Smooth muscle cell (in vitro differentiated cells): ENCODE data around the gene INKA2. TPM values are rescaled to one million over a fixed set of nuclear protein-coding genes. Genes with fewer than 3 reads are reported as not detected.

Source experiments
- DNase-seq: peaks from one replicate; lab custom pipeline; 2025; ENCODE audit not compliant: unreplicated experiment; lab: John Stamatoyannopoulos, UW
- H2AFZ ChIP-seq: fragments of 200-600 bp; sonication (generic); 2 replicates; pipeline ENCODE4 v1.6.0; 2016; ENCODE audit warnings: antibody characterized with exemption, low read depth, mild to moderate bottlenecking
- H3F3A ChIP-seq: fragments of 200-600 bp; sonication (generic); 2 replicates; pipeline ENCODE4 v1.6.0; 2017; ENCODE audit warnings: antibody characterized with exemption, low read depth
- H3K27ac ChIP-seq: fragments of 200-600 bp; sonication (generic); 2 replicates; pipeline ENCODE4 v1.5.1; 2016; ENCODE audit warnings: low read depth, mild to moderate bottlenecking
- H3K27me3 ChIP-seq: fragments of 200-600 bp; sonication (generic); 2 replicates; pipeline ENCODE4 v1.6.1; 2016; ENCODE audit warnings: low read depth, mild to moderate bottlenecking
- H3K36me3 ChIP-seq: fragments of 200-600 bp; sonication (generic); 2 replicates; pipeline ENCODE4 v1.5.1; 2016; ENCODE audit warnings: low read depth
- H3K4me1 ChIP-seq: fragments of 200-600 bp; sonication (generic); 2 replicates; pipeline ENCODE4 v1.5.1; 2016; ENCODE audit warnings: low read depth
- H3K4me2 ChIP-seq: fragments of 200-600 bp; sonication (generic); 2 replicates; pipeline ENCODE4 v1.6.0; 2016; ENCODE audit warnings: mild to moderate bottlenecking
- H3K4me3 ChIP-seq: fragments of 200-600 bp; sonication (generic); 2 replicates; pipeline ENCODE4 v1.5.1; 2016; ENCODE audit warnings: mild to moderate bottlenecking
- H3K79me2 ChIP-seq: fragments of 200-600 bp; sonication (generic); 2 replicates; pipeline ENCODE4 v1.6.0; 2016; ENCODE audit warnings: low read depth, mild to moderate bottlenecking
- H3K9ac ChIP-seq: fragments of 200-600 bp; sonication (generic); 2 replicates; pipeline ENCODE4 v1.6.0; 2016; ENCODE audit warnings: low read depth
- H3K9me3 ChIP-seq: fragments of 200-600 bp; sonication (generic); replicated peaks from 2 replicates; pipeline ENCODE4 v1.5.1; 2016; ENCODE audit warnings: low read depth
- H4K20me1 ChIP-seq: fragments of 200-600 bp; sonication (generic); 2 replicates; pipeline ENCODE4 v1.6.0; 2016; ENCODE audit warnings: low read depth
- CTCF ChIP-seq: fragments of 200-600 bp; sonication (generic); IDR thresholded peaks from 2 replicates; pipeline ENCODE4 v1.5.1; 2017; ENCODE audit warnings: borderline replicate concordance, mild to moderate bottlenecking, antibody characterized with exemption; ENCODE audit not compliant: insufficient read depth, poor library complexity, severe bottlenecking
- WGBS: methylation state at CpG from one replicate; pipeline ENCODE4 v1.1.7; 2016; ENCODE audit warnings: low lambda C conversion rate; 5-methylcytosine and 5-hydroxymethylcytosine counted together
- polyA plus RNA-seq: library from polyadenylated mRNA; unstranded; fragments of >200 nt; fragmentation: Nextera tagmentation; extraction: Ambion mirVana; gene quantifications from 2 replicates; pipeline ENCODE4 v1.2.1, GENCODE V29; 2016
- total RNA-seq: library from RNA; depleted of rRNA; stranded (reverse); fragments of >200 nt; gene quantifications from 2 replicates; pipeline ENCODE4 v1.2.3, GENCODE V29; 2014

Gene INKA2
- total and polyA plus RNA-seq, 2 experiments from 2014 or later: 1.8 TPM; not detected in 1

- H3K36me3 ChIP-seq: no peaks in the 10 kb centered on the region
- TF ChIP-seq CTCF: no peak
- no peaks in the 10 kb centered on the region for H3F3A ChIP-seq
- no peak overlapping the region for H3K9ac ChIP-seq
- H3K79me2 ChIP-seq: no peaks in the 10 kb centered on the region
- no peaks in the 10 kb centered on the region for H4K20me1 ChIP-seq
- no peak for DNase-seq
- no peaks in the 10 kb centered on the region for H3K27me3 ChIP-seq
- WGBS: 95% methylated on average over 2 of the region's 2 CpGs
- H3K4me2 ChIP-seq: no peak overlapping the region
- H3K27ac ChIP-seq: no peak overlapping the region
- H3K4me1 ChIP-seq: peaks cover 10% of the 10 kb centered on the region
- no peaks in the 10 kb centered on the region for H3K9me3 ChIP-seq
- no peak overlapping the region for H2AFZ ChIP-seq
- H3K4me3 ChIP-seq: no peak overlapping the region
Observed at GRCh38 chr1:111750856-111751255, 11.7 kb upstream of the INKA2 start.

DNA sequence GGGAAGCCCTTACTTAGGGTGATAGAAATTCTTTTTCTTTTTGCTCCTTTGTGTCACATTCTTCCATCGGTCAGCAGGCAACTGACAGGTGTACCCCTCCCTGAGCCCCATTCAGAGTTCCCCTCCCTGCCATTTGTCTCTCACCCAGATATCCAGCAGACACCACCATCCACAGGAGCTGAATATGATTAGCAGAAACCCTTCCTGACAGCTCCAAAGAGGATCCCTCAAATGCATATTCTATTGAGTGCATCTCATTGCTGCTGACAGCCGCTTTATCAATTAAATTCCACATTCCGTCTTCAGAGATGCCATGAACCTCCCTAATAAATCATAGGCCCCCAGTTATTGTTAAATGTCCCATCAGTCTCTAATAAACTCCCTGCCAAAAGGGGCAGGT, 10.4 kb upstream of the INKA2 start:
- no peaks in the 10 kb centered on the region for H3K36me3 ChIP-seq
- no peak for DNase-seq
- H3K79me2 ChIP-seq: no peaks in the 10 kb centered on the region
- H3K4me1 ChIP-seq: peaks cover 10% of the 10 kb centered on the region
- no peaks in the 10 kb centered on the region for H3K9me3 ChIP-seq
- H3K27me3 ChIP-seq: no peaks in the 10 kb centered on the region
- H3K4me3 ChIP-seq: no peak overlapping the region
- H4K20me1 ChIP-seq: no peaks in the 10 kb centered on the region
- 62% methylated on average over 3 of the region's 3 CpGs for WGBS
- H3F3A ChIP-seq: no peaks in the 10 kb centered on the region
- H2AFZ ChIP-seq: no peak overlapping the region
- no peak overlapping the region for H3K27ac ChIP-seq
- H3K9ac ChIP-seq: no peak overlapping the region
- no peak for TF ChIP-seq CTCF
- H3K4me2 ChIP-seq: no peak overlapping the region

GRCh38 chr1:111747947-111748346, 8.8 kb upstream of the INKA2 start:
- WGBS: 95% methylated on average over 4 of the region's 4 CpGs
- Histone ChIP-seq H3K79me2 (no peaks in the 10 kb centered on the region), H3K27me3 (no peaks in the 10 kb centered on the region), H3K36me3 (no peaks in the 10 kb centered on the region), H3K27ac (no peak overlapping the region), H4K20me1 (no peaks in the 10 kb centered on the region), H3K4me2 (no peak overlapping the region), H3K9me3 (no peaks in the 10 kb centered on the region), H3F3A (no peaks in the 10 kb centered on the region), H3K9ac (no peak overlapping the region), H3K4me1 (peaks cover 10% of the 10 kb centered on the region), H2AFZ (no peak overlapping the region), H3K4me3 (no peak overlapping the region)
- no peak for DNase-seq
- TF ChIP-seq CTCF: no peak

- H3K79me2 ChIP-seq: no peaks in the 10 kb centered on the region
- no peaks in the 10 kb centered on the region for H4K20me1 ChIP-seq
- peaks cover under 1% of the 10 kb centered on the region for H3K27me3 ChIP-seq
- H2AFZ ChIP-seq: no peak overlapping the region
- H3K4me2 ChIP-seq: no peak overlapping the region
- DNase-seq: no peak
- no peaks in the 10 kb centered on the region for H3K9me3 ChIP-seq
- H3K27ac ChIP-seq: no peak overlapping the region
- 26% methylated on average over 3 of the region's 3 CpGs for WGBS
- no peak overlapping the region for H3K4me3 ChIP-seq
- TF ChIP-seq CTCF: peak; percentile 56
- peaks cover 10% of the 10 kb centered on the region for H3K4me1 ChIP-seq
- H3F3A ChIP-seq: no peaks in the 10 kb centered on the region
- H3K36me3 ChIP-seq: no peaks in the 10 kb centered on the region
- no peak overlapping the region for H3K9ac ChIP-seq
Observed at GRCh38 chr1:111747282-111747734, 8.1 kb upstream of the INKA2 start.
